ENCODE measurements around the gene JMJD8.

The JMJD8 gene

GRCh38 chr16:684071-684794 lies at the start of gene JMJD8:
TSS of gene JMJD8 (minus strand) at chr16:684334. CDS start at chr16:684319, 15 bp downstream.
- peak; percentile 94 for DNase-seq

- DNase-seq, result no peak
Measured at GRCh38 chr16:733382-734207, 49.5 kb upstream of the JMJD8 start.

- DNase-seq, result no peak
Measured at GRCh38 chr16:732936-733335, 48.8 kb upstream of the JMJD8 start.

GRCh38 chr16:732332-732731 lies 48.2 kb upstream of the JMJD8 start:
- no peak for DNase-seq

- no peak for DNase-seq
Measured at GRCh38 chr16:730666-731509, 46.8 kb upstream of the JMJD8 start.

- DNase-seq, result no peak
Measured at GRCh38 chr16:729768-730665, 45.9 kb upstream of the JMJD8 start.

- no peak for DNase-seq
Measured at GRCh38 chr16:728890-729744, 45.0 kb upstream of the JMJD8 start.

- peak; percentile 72 for DNase-seq
Measured at GRCh38 chr16:728131-728889, 44.2 kb upstream of the JMJD8 start.

- no peak for DNase-seq
Measured at GRCh38 chr16:727291-727977, 43.3 kb upstream of the JMJD8 start.

GRCh38 chr16:726438-727290 lies 42.5 kb upstream of the JMJD8 start, which contains the start of the genes CCDC78 and HAGHL:
TSS of gene CCDC78 (minus strand) at chr16:726443. CDS start at chr16:726367, 76 bp downstream.
TSS of gene HAGHL (plus strand) at chr16:727106. CDS start at chr16:727510, 404 bp downstream.
- peak; percentile 34 for DNase-seq

- no peak for DNase-seq
Measured at GRCh38 chr16:726188-726437, 42.0 kb upstream of the JMJD8 start.

- no peak for DNase-seq
Measured at GRCh38 chr16:725463-726187, 41.5 kb upstream of the JMJD8 start.

GRCh38 chr16:725041-725376 lies 40.9 kb upstream of the JMJD8 start:
- no peak for DNase-seq

- DNase-seq, result no peak
Measured at GRCh38 chr16:724188-725040, 40.3 kb upstream of the JMJD8 start.

- DNase-seq, result no peak
Measured at GRCh38 chr16:723695-724094, 39.6 kb upstream of the JMJD8 start.

GRCh38 chr16:722835-723633 lies 38.9 kb upstream of the JMJD8 start:
- no peak for DNase-seq

All from fibroblast of upper back skin (primary cell).